HK-2 (cell line): ENCODE results near the gene MAEA.

ENCODE experiments used
- DNase-seq: peaks from one replicate; pipeline ENCODE4 v3.0.0-alpha.2; 2018; ENCODE audit not compliant: unreplicated experiment

Gene MAEA

GRCh38 chr4:1249731-1250526 is 39.8 kb upstream of the MAEA start:
- peak; percentile 61 for DNase-seq

GRCh38 chr4:1250527-1250812 is 39.2 kb upstream of the MAEA start:
- no peak for DNase-seq

GRCh38 chr4:1250921-1251772 is 38.5 kb upstream of the MAEA start:
- no peak for DNase-seq

DNA sequence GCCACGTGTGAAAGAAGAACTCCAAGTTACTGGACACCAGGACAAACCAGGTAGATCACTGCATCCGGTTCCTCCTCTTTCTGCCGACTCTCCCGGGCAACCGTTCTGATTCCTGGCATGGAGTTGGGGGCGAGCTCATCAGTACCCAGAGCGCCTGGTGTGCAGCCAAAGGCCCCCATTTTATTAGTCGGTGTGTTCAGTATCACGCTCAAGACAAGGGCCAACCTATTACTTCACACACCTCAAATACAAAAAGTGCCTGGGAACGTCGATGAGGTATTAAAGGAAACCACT is 38.0 kb upstream of the MAEA start:
- DNase-seq = no peak

GRCh38 chr4:1252928-1253492 is 36.7 kb upstream of the MAEA start:
- no peak for DNase-seq

GRCh38 chr4:1253831-1254230 is 35.9 kb upstream of the MAEA start:
- no peak for DNase-seq

DNA sequence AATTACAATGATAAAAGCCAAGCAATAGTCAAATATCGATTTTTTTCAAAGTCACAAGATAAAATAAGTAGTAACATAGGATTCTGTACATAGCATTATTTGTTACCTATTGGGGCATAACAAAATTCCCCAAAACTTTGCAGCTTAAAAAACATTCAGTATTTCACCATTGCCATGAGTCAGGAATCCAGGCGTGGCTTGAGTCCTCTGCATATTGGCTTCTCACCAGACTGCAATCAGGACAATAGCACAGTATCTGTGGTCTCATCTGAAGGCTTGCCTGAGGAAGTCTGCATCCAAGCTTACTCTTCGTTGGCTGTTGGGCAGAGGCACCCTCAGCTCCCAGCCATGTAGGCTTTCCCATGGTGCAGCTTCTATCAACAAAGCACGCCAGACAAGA is 34.5 kb upstream of the MAEA start:
- no peak for DNase-seq

DNA sequence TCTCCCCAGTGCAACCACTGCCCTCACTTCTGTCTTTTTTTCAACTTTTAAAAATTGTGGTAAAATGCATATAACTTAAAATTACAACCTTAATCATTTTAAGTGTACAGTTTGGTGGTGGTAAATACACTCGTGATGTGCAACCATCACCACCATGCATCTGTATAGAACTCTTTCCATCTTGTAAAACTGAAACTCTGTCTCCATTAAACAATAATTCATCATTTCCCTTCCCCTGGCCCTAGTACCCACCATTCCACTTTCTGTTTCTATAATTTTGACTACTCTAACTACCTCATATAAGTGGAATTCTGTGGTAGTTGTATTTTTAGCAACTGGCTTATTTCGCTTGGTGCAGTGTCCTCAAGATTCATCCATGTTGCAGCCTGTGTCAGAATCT is 34.0 kb upstream of the MAEA start:
- DNase-seq = no peak

- DNase-seq = no peak
Observed at GRCh38 chr4:1258457-1258856, 31.2 kb upstream of the MAEA start.

DNA sequence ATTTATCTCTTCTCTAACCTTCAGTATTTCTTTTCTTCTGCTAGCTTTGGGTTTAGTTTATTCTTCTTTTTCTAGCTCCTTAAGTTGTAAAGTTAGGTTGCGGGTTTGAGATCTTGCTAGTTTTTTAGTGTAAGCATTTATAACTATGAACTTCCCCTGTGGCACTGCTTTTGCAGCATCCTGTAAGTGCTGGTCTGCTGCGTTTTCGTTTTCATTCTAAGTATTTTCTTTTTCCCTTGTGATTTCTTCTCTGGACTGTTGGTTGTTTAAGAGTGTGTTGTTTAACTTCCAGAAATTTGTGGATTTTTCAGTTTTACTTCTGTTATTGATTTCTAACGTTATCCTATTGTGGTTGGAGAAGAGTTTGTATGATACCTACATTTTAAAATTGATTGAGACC is 29.7 kb upstream of the MAEA start:
- DNase-seq = no peak

- DNase-seq = no peak
Observed at GRCh38 chr4:1260418-1261106, 29.1 kb upstream of the MAEA start.

- DNase-seq = no peak
Observed at GRCh38 chr4:1261107-1261928, 28.4 kb upstream of the MAEA start.

GRCh38 chr4:1264942-1265341 is 24.7 kb upstream of the MAEA start:
- no peak for DNase-seq

DNA sequence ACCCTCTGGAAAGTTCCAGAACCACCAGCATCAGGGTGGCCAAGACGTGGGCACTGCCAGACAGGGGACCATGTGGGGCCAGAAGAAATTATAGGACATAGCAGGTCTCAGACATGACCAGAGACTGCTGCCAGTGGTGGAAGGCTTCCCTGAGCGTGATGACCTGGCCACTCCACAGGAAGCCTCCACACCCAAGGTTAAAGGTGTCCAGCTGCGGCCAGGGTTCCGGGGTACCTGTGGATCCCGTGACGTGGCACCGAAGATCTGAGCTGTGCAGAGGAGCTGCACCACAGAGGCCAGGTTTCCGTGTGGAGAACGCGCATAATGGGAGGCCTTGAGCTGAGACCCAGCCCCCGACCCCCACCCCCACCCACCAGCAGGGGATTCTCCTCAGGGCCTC is 24.3 kb upstream of the MAEA start:
- no peak for DNase-seq

DNA sequence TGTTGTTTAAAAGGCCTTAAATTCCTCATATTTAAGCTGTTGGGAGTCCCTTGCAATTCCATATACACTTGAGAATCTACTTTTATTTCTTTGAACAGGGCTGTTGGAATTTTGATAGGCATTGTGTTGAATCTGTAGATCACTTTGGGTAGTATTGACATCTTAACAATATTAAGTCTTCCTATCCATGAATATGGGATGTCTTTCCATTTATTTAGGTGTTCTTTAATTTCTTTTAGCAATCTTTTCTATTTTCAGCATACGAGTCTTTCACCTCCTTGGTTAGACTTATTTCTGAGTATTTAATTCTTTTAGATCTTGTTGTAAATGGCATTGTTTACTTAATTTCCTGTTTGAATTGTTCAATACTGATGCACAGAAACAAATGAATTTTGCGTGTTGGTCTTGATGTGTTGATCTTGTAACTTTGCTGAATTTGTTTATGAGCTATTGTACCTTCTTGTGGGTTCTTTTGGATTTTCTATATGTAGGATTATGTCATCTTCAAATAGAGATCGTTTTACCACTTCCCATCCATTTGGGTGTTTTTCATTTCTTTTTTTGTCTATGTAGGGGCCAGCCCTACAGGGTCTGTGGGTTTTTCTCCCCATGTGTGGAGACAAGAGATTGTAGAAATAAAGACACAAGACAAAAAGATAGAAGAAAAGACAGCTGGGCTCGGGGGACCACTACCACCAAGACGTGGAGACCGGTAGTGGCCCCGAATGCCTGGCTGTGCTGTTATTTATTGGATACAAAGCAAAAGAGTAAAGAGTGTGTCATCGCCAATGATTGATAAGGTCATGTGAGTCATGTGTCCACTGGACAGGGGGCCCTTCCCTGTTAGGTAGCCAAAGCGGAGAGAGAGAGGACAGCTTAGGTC is 22.6 kb upstream of the MAEA start:
- DNase-seq = no peak

DNA sequence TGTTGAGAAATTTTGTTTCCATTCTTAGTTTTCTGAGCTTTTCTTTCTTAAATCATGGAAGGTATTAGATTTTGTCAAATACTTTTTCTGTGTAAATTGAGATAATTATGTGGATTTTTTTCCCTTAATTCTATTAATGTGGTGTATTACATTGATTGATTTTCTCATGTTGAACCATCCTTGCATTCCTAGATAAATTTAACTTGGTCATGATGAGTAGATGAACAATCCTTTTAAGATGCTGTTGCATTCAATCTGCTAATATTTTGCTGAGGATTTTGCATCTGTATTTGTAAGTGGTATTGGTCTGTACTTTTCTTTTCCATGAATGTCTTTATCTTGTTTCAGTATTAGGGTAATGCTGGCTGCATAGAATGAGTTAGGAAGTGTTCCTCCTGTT is 20.5 kb upstream of the MAEA start:
- DNase-seq = no peak

DNA sequence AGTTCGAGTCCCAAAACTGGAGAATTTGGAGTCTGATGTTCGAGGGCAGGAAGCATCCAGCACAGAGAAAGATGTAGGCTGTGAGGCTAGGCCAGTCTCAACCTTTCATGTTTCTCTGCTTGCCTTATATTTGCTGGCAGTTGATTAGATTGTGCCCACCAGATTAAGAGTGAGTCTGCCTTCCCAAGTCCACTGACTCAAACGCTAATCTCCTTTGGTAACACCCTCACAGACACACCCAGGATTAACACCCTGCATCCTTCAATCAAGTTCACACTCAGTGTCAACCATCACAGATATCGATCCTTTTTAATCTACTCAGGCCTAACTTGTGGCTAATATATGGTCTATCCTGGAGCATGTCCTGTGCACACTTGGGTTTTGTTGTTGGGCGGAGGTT is 18.0 kb upstream of the MAEA start:
- no peak for DNase-seq

DNA sequence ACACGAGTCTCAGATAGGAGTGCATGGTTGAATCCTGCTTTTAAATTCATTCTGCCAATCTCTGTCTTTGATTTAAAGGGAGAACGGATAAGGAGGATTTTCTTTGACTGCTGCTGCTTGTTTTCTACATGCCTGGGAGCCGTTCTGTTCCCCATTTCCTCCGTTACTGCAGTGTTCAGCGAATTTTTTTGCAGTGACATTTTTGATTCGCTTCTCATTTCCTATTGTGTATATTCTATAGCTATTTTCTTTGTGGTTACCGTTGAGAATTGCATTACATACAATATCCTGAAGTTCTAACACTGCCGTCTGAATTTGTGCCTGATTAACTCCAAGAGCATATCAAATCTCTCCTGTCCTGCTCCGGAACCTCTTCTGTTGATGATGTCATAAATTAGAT is 14.8 kb upstream of the MAEA start:
- no peak for DNase-seq

DNA sequence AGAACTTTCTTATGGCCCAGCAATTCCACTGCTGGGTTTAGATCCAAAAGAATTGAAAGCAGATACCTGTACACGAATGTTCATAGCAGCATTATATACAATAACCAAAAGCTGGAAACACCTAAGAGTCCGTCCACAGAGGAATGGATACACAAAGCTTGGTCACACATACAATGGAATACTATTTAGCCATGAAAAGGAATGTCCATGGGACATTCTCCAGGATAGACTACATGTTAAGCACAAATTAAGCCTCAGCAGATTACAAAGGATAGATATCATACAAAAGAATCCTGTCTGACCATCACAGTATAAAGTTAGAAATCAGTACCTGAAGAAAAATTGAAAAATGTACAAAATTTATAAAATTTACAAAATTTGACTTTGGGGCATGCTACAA is 12.7 kb upstream of the MAEA start:
- DNase-seq = no peak

DNA sequence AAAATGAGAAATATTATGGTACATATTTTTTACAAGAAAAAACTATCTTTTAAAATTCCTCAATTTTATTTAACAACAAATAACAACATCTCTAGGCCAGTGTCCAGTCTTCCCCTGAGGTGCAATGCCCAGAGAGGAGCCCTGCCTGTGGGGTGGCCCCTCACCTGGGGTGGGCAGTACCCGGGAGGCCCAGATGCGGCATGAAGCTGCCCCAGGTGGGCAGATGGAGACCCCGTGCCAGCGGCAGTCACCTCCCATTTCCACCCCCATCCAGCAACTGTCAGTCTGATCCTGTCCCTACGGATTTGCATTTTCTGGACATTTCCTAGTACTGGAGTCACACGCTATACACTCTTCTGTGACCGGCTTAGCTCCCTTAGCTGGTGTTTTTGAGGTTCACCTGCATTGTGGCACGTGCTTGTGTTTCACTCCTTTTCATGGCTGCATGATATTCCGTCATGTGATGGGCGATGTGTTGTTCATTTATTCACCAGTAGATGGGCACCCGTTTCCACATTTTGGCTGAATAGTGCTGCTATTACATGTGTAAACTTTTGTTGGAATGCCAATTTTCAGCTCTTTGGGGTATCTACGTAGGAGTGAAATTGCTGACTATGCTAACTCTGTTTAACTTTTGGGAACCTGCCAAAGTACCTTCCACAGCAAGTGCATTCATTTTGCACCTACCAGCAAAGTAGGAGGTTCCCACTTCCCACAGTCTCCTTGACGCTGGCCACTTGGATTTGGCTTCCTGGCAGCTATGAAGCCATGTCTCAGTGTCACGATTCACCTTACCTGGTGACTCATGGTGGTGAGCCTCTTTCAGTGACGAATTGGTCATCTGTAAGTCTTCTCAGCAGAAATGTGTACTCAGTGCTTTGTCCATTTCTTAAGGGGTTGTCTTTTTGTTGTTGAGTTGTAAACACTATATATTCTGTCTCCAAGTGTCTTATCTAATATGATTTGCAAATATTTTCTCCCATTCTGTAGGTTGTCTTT is 11.7 kb upstream of the MAEA start:
- DNase-seq = peak; percentile 72
